HepG2 (cell line): ENCODE results near the gene STIM1. TPM values are rescaled to one million over a fixed set of nuclear protein-coding genes. Genes with fewer than 3 reads are reported as not detected.

ENCODE experiments used
- FOXO4 ChIP-seq: sonication (generic); formaldehyde crosslinking; conservative IDR thresholded peaks from 2 replicates; pipeline ENCODE4 v1.8.1; 2023; ENCODE audit warnings: missing genetic modification reagents
- HNF1B ChIP-seq: sonication (generic); formaldehyde crosslinking; IDR thresholded peaks from 2 replicates; pipeline ENCODE4 v1.5.1; 2020; ENCODE audit warnings: mild to moderate bottlenecking, moderate library complexity, missing genetic modification reagents
- HNRNPK ChIP-seq: fragments of 200-400 bp; formaldehyde crosslinking; IDR thresholded peaks from 2 replicates; pipeline ENCODE4 v1.6.1; 2018; ENCODE audit warnings: low read length, low read depth, moderate library complexity, mild to moderate bottlenecking; ENCODE audit not compliant: poor library complexity, severe bottlenecking
- KMT2A ChIP-seq: sonication (generic); formaldehyde crosslinking; IDR thresholded peaks from 2 replicates; pipeline ENCODE4 v1.4.0; 2020; ENCODE audit warnings: missing genetic modification reagents
- MIER2 ChIP-seq: IDR thresholded peaks from 2 replicates; pipeline ENCODE4 v1.6.1; 2016; ENCODE audit warnings: missing biosample characterization, missing genetic modification reagents
- SOX5 ChIP-seq: IDR thresholded peaks from 2 replicates; pipeline ENCODE4 v1.6.1; 2016; ENCODE audit warnings: borderline replicate concordance
- SOX6 ChIP-seq, 2 experiments: fragments of 450-650 bp in 1 of 2; sonication (generic) in 1 of 2; formaldehyde crosslinking in 1 of 2; IDR thresholded peaks; 2 replicates each; pipeline versions ENCODE4 v1.4.0 to v1.6.1; 2017 to 2020; ENCODE audit warnings: antibody characterized with exemption in 1 of 2, mild to moderate bottlenecking in 1 of 2, missing genetic modification reagents in 1 of 2
- STAG1 ChIP-seq: sonication (generic); formaldehyde crosslinking; IDR thresholded peaks from 2 replicates; pipeline ENCODE4 v1.4.0; 2020; ENCODE audit warnings: missing genetic modification reagents
- TBP ChIP-seq: sonication (generic); formaldehyde crosslinking; IDR thresholded peaks from 2 replicates; pipeline ENCODE4 v1.5.0; 2020; ENCODE audit warnings: missing genetic modification reagents
- TBX3 ChIP-seq: fragments of 450-650 bp; IDR thresholded peaks from 2 replicates; pipeline ENCODE4 v1.6.1; 2017; ENCODE audit warnings: antibody characterized with exemption, mild to moderate bottlenecking, inconsistent platforms, borderline replicate concordance
- TRIM24 ChIP-seq: sonication (generic); formaldehyde crosslinking; IDR thresholded peaks from 2 replicates; pipeline ENCODE4 v1.8.0; 2022; ENCODE audit warnings: mild to moderate bottlenecking, missing genetic modification reagents
- WIZ ChIP-seq: sonication (generic); formaldehyde crosslinking; IDR thresholded peaks from 2 replicates; pipeline ENCODE4 v1.5.1; 2020; ENCODE audit warnings: mild to moderate bottlenecking, missing genetic modification reagents
- ZNF20 ChIP-seq: sonication (generic); formaldehyde crosslinking; IDR thresholded peaks from 2 replicates; pipeline ENCODE4 v1.4.0; 2020; ENCODE audit warnings: mild to moderate bottlenecking, moderate library complexity, missing genetic modification reagents
- ZNF383 ChIP-seq: sonication (generic); formaldehyde crosslinking; IDR thresholded peaks from 2 replicates; pipeline ENCODE4 v1.4.0; 2020; ENCODE audit warnings: missing genetic modification reagents, mild to moderate bottlenecking, borderline replicate concordance
- ZNF598 ChIP-seq: sonication (generic); formaldehyde crosslinking; IDR thresholded peaks from 2 replicates; pipeline ENCODE4 v1.5.1; 2020; ENCODE audit warnings: mild to moderate bottlenecking, missing genetic modification reagents, borderline replicate concordance
- ZNF614 ChIP-seq: IDR thresholded peaks from 2 replicates; pipeline ENCODE4 v1.6.1; 2018; ENCODE audit warnings: missing biosample characterization, missing genetic modification reagents, inconsistent platforms, borderline replicate concordance
- polyA plus RNA-seq, 8 experiments: library from polyadenylated mRNA; depleted of rRNA in 3 of 8; stranded (reverse) in 7 of 8; unstranded in 1 of 8; fragments of >200 nt; fragmentation: Illumina TruSeq in 4 of 8; extraction: Trizol in 4 of 8; gene quantifications; 2 replicates each; pipeline versions ENCODE4 v1.2.1 to v1.2.3, GENCODE V29; 2011 to 2016; ENCODE audit warnings: low read depth in 4 of 8, missing spikeins in 1 of 8, mixed read lengths in 1 of 8; ENCODE audit not compliant: insufficient read depth in 1 of 8
- total RNA-seq, 5 experiments: library from RNA; depleted of rRNA; stranded (reverse); fragments of >200 nt; fragmentation: Illumina TruSeq; extraction: Trizol; gene quantifications; 2 replicates each; pipeline ENCODE4 v1.2.3, GENCODE V29; 2016; ENCODE audit warnings: low read depth in 1 of 5
- TF ChIP-seq, protein P1 (sequence below): sonication (generic); formaldehyde crosslinking; IDR thresholded peaks from 2 replicates; pipeline ENCODE4 v1.4.0; 2020; ENCODE audit warnings: mild to moderate bottlenecking, missing genetic modification reagents
- TF ChIP-seq, protein P2 (sequence below): sonication (generic); formaldehyde crosslinking; IDR thresholded peaks from 2 replicates; pipeline ENCODE4 v1.4.0; 2020; ENCODE audit warnings: mild to moderate bottlenecking, missing genetic modification reagents
- TF ChIP-seq, protein P3 (sequence below): sonication (generic); formaldehyde crosslinking; IDR thresholded peaks from 2 replicates; pipeline ENCODE4 v1.4.0; 2020; ENCODE audit warnings: low read depth, mild to moderate bottlenecking, missing genetic modification reagents

STIM1 gene
- total and polyA plus RNA-seq, 2 of the 13 experiments (the other 11 are each of a cell fraction or from before 2014, with no cell fraction given) = 19.2 to 28.5 TPM

- peak; percentile 94 for TF ChIP-seq HNF1B (CRISPR knock-in tag)
- peak; percentile 27; the same call in 1 of the 2 replicates for TF ChIP-seq ZNF614
- TF ChIP-seq STAG1 (CRISPR knock-in tag) = peak; percentile 88
- TF ChIP-seq KMT2A (CRISPR knock-in tag) = 0 out of 2 replicates have a peak, but pooled peaks have one; percentile 23
- TF ChIP-seq, protein P1, sequence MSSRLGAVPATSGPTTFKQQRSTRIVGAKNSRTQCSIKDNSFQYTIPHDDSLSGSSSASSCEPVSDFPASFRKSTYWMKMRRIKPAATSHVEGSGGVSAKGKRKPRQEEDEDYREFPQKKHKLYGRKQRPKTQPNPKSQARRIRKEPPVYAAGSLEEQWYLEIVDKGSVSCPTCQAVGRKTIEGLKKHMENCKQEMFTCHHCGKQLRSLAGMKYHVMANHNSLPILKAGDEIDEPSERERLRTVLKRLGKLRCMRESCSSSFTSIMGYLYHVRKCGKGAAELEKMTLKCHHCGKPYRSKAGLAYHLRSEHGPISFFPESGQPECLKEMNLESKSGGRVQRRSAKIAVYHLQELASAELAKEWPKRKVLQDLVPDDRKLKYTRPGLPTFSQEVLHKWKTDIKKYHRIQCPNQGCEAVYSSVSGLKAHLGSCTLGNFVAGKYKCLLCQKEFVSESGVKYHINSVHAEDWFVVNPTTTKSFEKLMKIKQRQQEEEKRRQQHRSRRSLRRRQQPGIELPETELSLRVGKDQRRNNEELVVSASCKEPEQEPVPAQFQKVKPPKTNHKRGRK (CRISPR knock-in tag) = no peak
- TF ChIP-seq ZNF383 (CRISPR knock-in tag) = no peak
- no peak for TF ChIP-seq SOX6 (IDR thresholded peaks at IDR 0.05)
- TF ChIP-seq SOX6 (CRISPR knock-in tag; IDR thresholded peaks at IDR 0.05) = peak; percentile 54
- TF ChIP-seq TRIM24 = no peak
- no peak for TF ChIP-seq WIZ (CRISPR knock-in tag)
- TF ChIP-seq TBX3 = no peak
- no peak for TF ChIP-seq HNRNPK
- TF ChIP-seq, protein P2, sequence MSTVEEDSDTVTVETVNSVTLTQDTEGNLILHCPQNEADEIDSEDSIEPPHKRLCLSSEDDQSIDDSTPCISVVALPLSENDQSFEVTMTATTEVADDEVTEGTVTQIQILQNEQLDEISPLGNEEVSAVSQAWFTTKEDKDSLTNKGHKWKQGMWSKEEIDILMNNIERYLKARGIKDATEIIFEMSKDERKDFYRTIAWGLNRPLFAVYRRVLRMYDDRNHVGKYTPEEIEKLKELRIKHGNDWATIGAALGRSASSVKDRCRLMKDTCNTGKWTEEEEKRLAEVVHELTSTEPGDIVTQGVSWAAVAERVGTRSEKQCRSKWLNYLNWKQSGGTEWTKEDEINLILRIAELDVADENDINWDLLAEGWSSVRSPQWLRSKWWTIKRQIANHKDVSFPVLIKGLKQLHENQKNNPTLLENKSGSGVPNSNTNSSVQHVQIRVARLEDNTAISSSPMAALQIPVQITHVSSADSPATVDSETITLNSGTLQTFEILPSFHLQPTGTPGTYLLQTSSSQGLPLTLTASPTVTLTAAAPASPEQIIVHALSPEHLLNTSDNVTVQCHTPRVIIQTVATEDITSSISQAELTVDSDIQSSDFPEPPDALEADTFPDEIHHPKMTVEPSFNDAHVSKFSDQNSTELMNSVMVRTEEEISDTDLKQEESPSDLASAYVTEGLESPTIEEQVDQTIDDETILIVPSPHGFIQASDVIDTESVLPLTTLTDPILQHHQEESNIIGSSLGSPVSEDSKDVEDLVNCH (CRISPR knock-in tag) = no peak
- 0 out of 2 replicates have a peak, but pooled peaks have one; percentile 32 for TF ChIP-seq MIER2 (CRISPR knock-in tag)
- peak; percentile 58; the same call in 1 of the 2 replicates for TF ChIP-seq TBP (CRISPR knock-in tag)
- TF ChIP-seq SOX5 (CRISPR knock-in tag) = peak; percentile 50; the same call in 1 of the 2 replicates
- TF ChIP-seq FOXO4 = no peak
- no peak for TF ChIP-seq ZNF598 (CRISPR knock-in tag)
- TF ChIP-seq ZNF20 (CRISPR knock-in tag) = no peak
- TF ChIP-seq, protein P3, sequence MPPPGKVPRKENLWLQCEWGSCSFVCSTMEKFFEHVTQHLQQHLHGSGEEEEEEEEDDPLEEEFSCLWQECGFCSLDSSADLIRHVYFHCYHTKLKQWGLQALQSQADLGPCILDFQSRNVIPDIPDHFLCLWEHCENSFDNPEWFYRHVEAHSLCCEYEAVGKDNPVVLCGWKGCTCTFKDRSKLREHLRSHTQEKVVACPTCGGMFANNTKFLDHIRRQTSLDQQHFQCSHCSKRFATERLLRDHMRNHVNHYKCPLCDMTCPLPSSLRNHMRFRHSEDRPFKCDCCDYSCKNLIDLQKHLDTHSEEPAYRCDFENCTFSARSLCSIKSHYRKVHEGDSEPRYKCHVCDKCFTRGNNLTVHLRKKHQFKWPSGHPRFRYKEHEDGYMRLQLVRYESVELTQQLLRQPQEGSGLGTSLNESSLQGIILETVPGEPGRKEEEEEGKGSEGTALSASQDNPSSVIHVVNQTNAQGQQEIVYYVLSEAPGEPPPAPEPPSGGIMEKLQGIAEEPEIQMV = no peak
Observed at GRCh38 chr11:3854977-3855807, at the start of gene STIM1 (continued).
